ENCODE results near the gene ANKRD49. TPM values are rescaled to one million over a fixed set of nuclear protein-coding genes. Genes with fewer than 3 reads are reported as not detected.

The ANKRD49 gene
- polyA plus RNA-seq, 2 donors, result 11.5 to 14.6 TPM

- no peaks in the 10 kb centered on the region for H3K27me3 ChIP-seq (ENCODE audit: control insufficient read depth in 1 of 2, insufficient read depth in 2 of 2, low read length in 2 of 2)
- WGBS, 2 donors, result 74 to 79% methylated on average over 4 of the region's 4 CpGs
- no peaks in the 10 kb centered on the region for H3K4me1 ChIP-seq (ENCODE audit: control insufficient read depth in 2 of 2, insufficient read depth in 2 of 2, low read length in 1 of 2)
- H3K27ac ChIP-seq (ENCODE audit: low read depth in 2 of 2, low read length in 1 of 2), result no peak overlapping the region
- no peaks in the 10 kb centered on the region for H3K9me3 ChIP-seq (ENCODE audit: control insufficient read depth in 2 of 2, insufficient read depth in 1 of 2, low read depth in 1 of 2, low read length in 1 of 2)
- no peak overlapping the region for H3K4me3 ChIP-seq (ENCODE audit: low read depth in 1 of 2, low read length in 2 of 2)
- peaks cover 0 to 3% of the 10 kb centered on the region in 2 donors for H3K36me3 ChIP-seq (ENCODE audit: control insufficient read depth in 2 of 2, insufficient read depth in 2 of 2, low read length in 1 of 2)
Observed at GRCh38 chr11:94457118-94458029, 36.4 kb upstream of the ANKRD49 start.

- peaks cover 0 to 3% of the 10 kb centered on the region in 2 donors for H3K36me3 ChIP-seq (ENCODE audit: control insufficient read depth in 2 of 2, insufficient read depth in 2 of 2, low read length in 1 of 2)
- WGBS, 2 donors, result 82 to 83% methylated on average over 2 of the region's 2 CpGs
Observed at GRCh38 chr11:94459576-94459975, 34.2 kb upstream of the ANKRD49 start.

DNA sequence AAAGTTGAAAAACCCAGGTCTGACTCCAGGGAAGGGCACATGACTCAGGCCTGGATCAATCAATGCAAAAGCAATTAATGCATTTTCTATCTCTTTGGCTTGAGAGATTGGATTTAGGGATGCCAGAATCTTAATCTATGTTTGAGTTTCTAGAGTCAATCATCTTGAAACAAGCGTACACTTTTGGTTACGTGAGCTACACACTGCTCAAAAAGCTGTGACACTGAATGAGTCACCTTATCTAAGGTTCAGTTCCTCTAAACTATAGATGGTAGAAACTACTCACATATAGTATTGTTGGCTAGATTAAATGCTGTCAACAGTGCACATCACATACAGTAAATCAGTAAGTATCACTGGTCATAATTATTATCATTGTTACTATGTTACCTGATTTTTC, 24.4 kb upstream of the ANKRD49 start:
- H3K27me3 ChIP-seq (ENCODE audit: control insufficient read depth in 1 of 2, insufficient read depth in 2 of 2, low read length in 2 of 2), result no peaks in the 10 kb centered on the region
- H3K4me3 ChIP-seq (ENCODE audit: low read depth in 1 of 2, low read length in 2 of 2), result no peak overlapping the region
- H3K4me1 ChIP-seq (ENCODE audit: control insufficient read depth in 2 of 2, insufficient read depth in 2 of 2, low read length in 1 of 2), result no peaks in the 10 kb centered on the region
- WGBS, 2 donors, result 80 to 81% methylated on average over 2 of the region's 2 CpGs
- peaks cover 0 to 2% of the 10 kb centered on the region in 2 donors for H3K36me3 ChIP-seq (ENCODE audit: control insufficient read depth in 2 of 2, insufficient read depth in 2 of 2, low read length in 1 of 2)
- no peak overlapping the region for H3K27ac ChIP-seq (ENCODE audit: low read depth in 2 of 2, low read length in 1 of 2)
- H3K9me3 ChIP-seq (ENCODE audit: control insufficient read depth in 2 of 2, insufficient read depth in 1 of 2, low read depth in 1 of 2, low read length in 1 of 2), result no peaks in the 10 kb centered on the region

More at GRCh38 chr11:94459576-94459975, 34.2 kb upstream of the ANKRD49 start:
- Histone ChIP-seq H3K4me3 (ENCODE audit: low read depth in 1 of 2, low read length in 2 of 2) (no peak overlapping the region), H3K27ac (ENCODE audit: low read depth in 2 of 2, low read length in 1 of 2) (no peak overlapping the region), H3K27me3 (ENCODE audit: control insufficient read depth in 1 of 2, insufficient read depth in 2 of 2, low read length in 2 of 2) (no peaks in the 10 kb centered on the region), H3K9me3 (ENCODE audit: control insufficient read depth in 2 of 2, insufficient read depth in 1 of 2, low read depth in 1 of 2, low read length in 1 of 2) (no peaks in the 10 kb centered on the region), H3K4me1 (ENCODE audit: control insufficient read depth in 2 of 2, insufficient read depth in 2 of 2, low read length in 1 of 2) (no peaks in the 10 kb centered on the region)

DNA sequence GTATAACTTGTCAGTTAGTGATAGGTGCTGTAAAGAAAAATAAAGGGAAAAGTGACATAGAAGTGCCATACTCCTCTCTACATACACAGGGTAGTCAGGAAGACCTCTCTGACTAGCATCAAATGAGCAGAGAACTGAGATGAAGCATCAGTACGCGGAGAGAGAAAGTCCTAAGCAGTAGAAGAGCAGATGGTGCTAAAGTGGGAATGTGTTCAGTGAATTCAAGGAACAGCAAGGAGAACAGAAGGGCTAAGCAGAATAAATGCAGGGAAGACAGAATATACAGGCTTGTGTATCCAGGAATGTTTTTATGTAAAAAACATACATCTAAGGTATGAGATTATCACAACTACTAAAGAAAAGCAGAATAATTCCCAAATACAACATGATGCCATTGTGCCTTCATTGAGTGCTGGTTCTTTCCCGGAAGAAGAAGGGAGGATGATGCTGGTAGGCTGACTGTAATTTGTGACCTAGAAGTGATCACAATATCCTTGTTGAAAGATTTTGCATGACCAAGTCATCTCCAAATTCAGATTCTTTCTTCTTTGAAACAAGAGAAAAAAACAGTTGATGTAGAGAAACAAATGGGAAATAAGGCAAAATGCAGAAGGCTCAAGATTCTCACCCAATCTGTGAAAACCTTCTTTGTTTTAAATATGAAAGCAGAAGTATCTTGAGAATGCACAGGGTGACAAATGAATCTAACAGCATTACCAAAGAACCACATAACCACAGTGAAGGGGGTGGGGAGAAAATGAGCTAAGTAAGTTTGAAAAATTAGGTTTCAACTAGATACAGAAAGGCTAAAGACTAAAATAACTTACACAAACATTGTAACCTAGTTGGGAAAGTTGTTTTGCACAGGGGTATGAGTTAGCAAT, 20.6 kb upstream of the ANKRD49 start:
- Histone ChIP-seq H3K4me1 (ENCODE audit: control insufficient read depth in 2 of 2, insufficient read depth in 2 of 2, low read length in 1 of 2) (no peaks in the 10 kb centered on the region), H3K4me3 (ENCODE audit: low read depth in 1 of 2, low read length in 2 of 2) (no peak overlapping the region), H3K9me3 (ENCODE audit: control insufficient read depth in 2 of 2, insufficient read depth in 1 of 2, low read depth in 1 of 2, low read length in 1 of 2) (no peaks in the 10 kb centered on the region), H3K27me3 (ENCODE audit: control insufficient read depth in 1 of 2, insufficient read depth in 2 of 2, low read length in 2 of 2) (no peaks in the 10 kb centered on the region), H3K27ac (ENCODE audit: low read depth in 2 of 2, low read length in 1 of 2) (no peak overlapping the region), H3K36me3 (ENCODE audit: control insufficient read depth in 2 of 2, insufficient read depth in 2 of 2, low read length in 1 of 2) (peaks cover 2% of the 10 kb centered on the region in 2 donors)
- WGBS, 2 donors, result 95 to 96% methylated on average over 3 of the region's 3 CpGs

DNA sequence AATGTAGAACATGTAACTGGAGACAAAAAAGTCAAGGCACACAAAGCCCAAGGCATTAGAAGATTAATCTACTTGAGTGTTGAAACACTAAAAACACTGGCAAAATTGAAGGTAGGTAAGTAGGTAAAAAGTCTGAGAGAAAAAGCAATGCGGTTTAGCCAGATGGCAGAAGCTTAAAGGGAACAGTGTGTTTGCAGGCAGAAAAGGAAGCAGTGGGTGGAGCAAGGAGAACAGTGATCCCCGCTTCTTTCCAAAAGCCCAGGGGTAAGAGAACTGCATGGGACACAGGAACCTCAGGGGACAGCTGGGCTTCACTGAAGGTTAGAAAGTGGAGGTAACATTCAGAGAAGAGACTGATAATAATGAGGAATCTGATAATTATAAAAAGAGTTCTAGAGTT, 16.2 kb upstream of the ANKRD49 start:
- WGBS, 2 donors, result 86 to 87% methylated on average over 2 of the region's 2 CpGs

GRCh38 chr11:94481342-94481741, 12.4 kb upstream of the ANKRD49 start:
- Histone ChIP-seq H3K27me3 (ENCODE audit: control insufficient read depth in 1 of 2, insufficient read depth in 2 of 2, low read length in 2 of 2) (no peaks in the 10 kb centered on the region), H3K4me1 (ENCODE audit: control insufficient read depth in 2 of 2, insufficient read depth in 2 of 2, low read length in 1 of 2) (no peaks in the 10 kb centered on the region), H3K9me3 (ENCODE audit: control insufficient read depth in 2 of 2, insufficient read depth in 1 of 2, low read depth in 1 of 2, low read length in 1 of 2) (no peaks in the 10 kb centered on the region), H3K36me3 (ENCODE audit: control insufficient read depth in 2 of 2, insufficient read depth in 2 of 2, low read length in 1 of 2) (peaks cover 2 to 4% of the 10 kb centered on the region in 2 donors), H3K4me3 (ENCODE audit: low read depth in 1 of 2, low read length in 2 of 2) (no peak overlapping the region), H3K27ac (ENCODE audit: low read depth in 2 of 2, low read length in 1 of 2) (no peak overlapping the region)

More for the DNA sequence above, 16.2 kb upstream of the ANKRD49 start:
- Histone ChIP-seq H3K9me3 (ENCODE audit: control insufficient read depth in 2 of 2, insufficient read depth in 1 of 2, low read depth in 1 of 2, low read length in 1 of 2) (no peaks in the 10 kb centered on the region), H3K4me3 (ENCODE audit: low read depth in 1 of 2, low read length in 2 of 2) (no peak overlapping the region), H3K27me3 (ENCODE audit: control insufficient read depth in 1 of 2, insufficient read depth in 2 of 2, low read length in 2 of 2) (no peaks in the 10 kb centered on the region), H3K36me3 (ENCODE audit: control insufficient read depth in 2 of 2, insufficient read depth in 2 of 2, low read length in 1 of 2) (peaks cover 2% of the 10 kb centered on the region in 2 donors), H3K27ac (ENCODE audit: low read depth in 2 of 2, low read length in 1 of 2) (no peak overlapping the region), H3K4me1 (ENCODE audit: control insufficient read depth in 2 of 2, insufficient read depth in 2 of 2, low read length in 1 of 2) (no peaks in the 10 kb centered on the region)

GRCh38 chr11:94486068-94486467, 7.7 kb upstream of the ANKRD49 start:
- 80 to 95% methylated on average over 1 of the region's 1 CpG for WGBS, 2 donors
- Histone ChIP-seq H3K27me3 (ENCODE audit: control insufficient read depth in 1 of 2, insufficient read depth in 2 of 2, low read length in 2 of 2) (no peaks in the 10 kb centered on the region), H3K36me3 (ENCODE audit: control insufficient read depth in 2 of 2, insufficient read depth in 2 of 2, low read length in 1 of 2) (peaks cover 3 to 4% of the 10 kb centered on the region in 2 donors), H3K4me3 (ENCODE audit: low read depth in 1 of 2, low read length in 2 of 2) (no peak overlapping the region), H3K4me1 (ENCODE audit: control insufficient read depth in 2 of 2, insufficient read depth in 2 of 2, low read length in 1 of 2) (no peaks in the 10 kb centered on the region), H3K9me3 (ENCODE audit: control insufficient read depth in 2 of 2, insufficient read depth in 1 of 2, low read depth in 1 of 2, low read length in 1 of 2) (no peaks in the 10 kb centered on the region), H3K27ac (ENCODE audit: low read depth in 2 of 2, low read length in 1 of 2) (no peak overlapping the region)

- H3K27ac ChIP-seq (ENCODE audit: low read depth in 2 of 2, low read length in 1 of 2), result peak overlapping the region; percentile 90 to 91
- WGBS, 2 donors, result 4% methylated on average over 19 of the region's 19 CpGs
- H3K4me3 ChIP-seq (ENCODE audit: low read depth in 1 of 2, low read length in 2 of 2), result peak overlapping the region; percentile 95 to 99
Observed at GRCh38 chr11:94494126-94494680, 419 bp downstream of the ANKRD49 start.

DNA sequence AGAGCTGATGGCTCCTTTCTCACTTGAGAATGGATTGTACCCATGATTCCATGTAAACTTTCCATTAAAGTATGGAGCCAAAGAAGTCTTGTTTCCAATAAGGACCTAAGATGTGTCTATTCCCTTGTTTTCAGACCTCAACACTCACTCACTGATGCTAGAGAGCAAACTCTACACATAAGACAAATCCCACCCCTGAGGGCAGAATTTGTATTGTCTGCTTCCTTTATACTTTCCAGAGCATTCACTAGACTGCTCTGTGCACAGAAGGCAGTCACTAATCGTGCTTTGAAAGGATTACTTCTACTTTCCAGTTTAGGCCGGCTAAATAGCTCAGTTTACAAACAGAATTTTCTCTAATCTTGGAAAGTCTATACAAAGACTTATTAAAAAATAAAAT, 6.4 kb downstream of the ANKRD49 start:
- no peaks in the 10 kb centered on the region for H3K27me3 ChIP-seq (ENCODE audit: control insufficient read depth in 1 of 2, insufficient read depth in 2 of 2, low read length in 2 of 2)
- 68 to 78% methylated on average over 2 of the region's 2 CpGs for WGBS, 2 donors
- peaks cover 4 to 6% of the 10 kb centered on the region in 2 donors for H3K36me3 ChIP-seq (ENCODE audit: control insufficient read depth in 2 of 2, insufficient read depth in 2 of 2, low read length in 1 of 2)
- no peaks in the 10 kb centered on the region for H3K4me1 ChIP-seq (ENCODE audit: control insufficient read depth in 2 of 2, insufficient read depth in 2 of 2, low read length in 1 of 2)
- no peak overlapping the region for H3K27ac ChIP-seq (ENCODE audit: low read depth in 2 of 2, low read length in 1 of 2)
- no peak overlapping the region for H3K4me3 ChIP-seq (ENCODE audit: low read depth in 1 of 2, low read length in 2 of 2)
- H3K9me3 ChIP-seq (ENCODE audit: control insufficient read depth in 2 of 2, insufficient read depth in 1 of 2, low read depth in 1 of 2, low read length in 1 of 2), result no peaks in the 10 kb centered on the region

More at GRCh38 chr11:94494126-94494680, 419 bp downstream of the ANKRD49 start:
- no peaks in the 10 kb centered on the region for H3K9me3 ChIP-seq (ENCODE audit: control insufficient read depth in 2 of 2, insufficient read depth in 1 of 2, low read depth in 1 of 2, low read length in 1 of 2)
- peaks cover 4% of the 10 kb centered on the region in 2 donors for H3K36me3 ChIP-seq (ENCODE audit: control insufficient read depth in 2 of 2, insufficient read depth in 2 of 2, low read length in 1 of 2)
- H3K4me1 ChIP-seq (ENCODE audit: control insufficient read depth in 2 of 2, insufficient read depth in 2 of 2, low read length in 1 of 2), result no peaks in the 10 kb centered on the region
- H3K27me3 ChIP-seq (ENCODE audit: control insufficient read depth in 1 of 2, insufficient read depth in 2 of 2, low read length in 2 of 2), result no peaks in the 10 kb centered on the region

Measured in esophagus (tissue), 2 donors.